ENCODE data around the gene ICAM4.

ICAM4 gene

GRCh38 chr19:10291554-10292205, 4.9 kb downstream of the ICAM4 start:
- no peak for DNase-seq (ENCODE audit: low read depth)

- DNase-seq (ENCODE audit: low read depth), result peak; percentile 60
Observed at GRCh38 chr19:10292206-10292788, 5.5 kb downstream of the ICAM4 start.

- no peak for DNase-seq (ENCODE audit: low read depth)
Observed at GRCh38 chr19:10292789-10293636, 6.3 kb downstream of the ICAM4 start.

- DNase-seq (ENCODE audit: low read depth), result no peak
Observed at GRCh38 chr19:10293637-10294367, 7.0 kb downstream of the ICAM4 start.

- DNase-seq (ENCODE audit: low read depth), result no peak
Observed at GRCh38 chr19:10294368-10294697, 7.6 kb downstream of the ICAM4 start.

- no peak for DNase-seq (ENCODE audit: low read depth)
Observed at GRCh38 chr19:10295305-10295846, 8.6 kb downstream of the ICAM4 start.

GRCh38 chr19:10295847-10296591, 9.3 kb downstream of the ICAM4 start:
- no peak for DNase-seq (ENCODE audit: low read depth)

- no peak for DNase-seq (ENCODE audit: low read depth)
Observed at GRCh38 chr19:10299545-10300458, 13.0 kb downstream of the ICAM4 start.

- DNase-seq (ENCODE audit: low read depth), result no peak
Observed at GRCh38 chr19:10305139-10305806, 18.5 kb downstream of the ICAM4 start.

- DNase-seq (ENCODE audit: low read depth), result no peak
Observed at GRCh38 chr19:10306327-10306726, 19.6 kb downstream of the ICAM4 start.

GRCh38 chr19:10309423-10309822, 22.7 kb downstream of the ICAM4 start, which contains the start of gene ZGLP1:
ZGLP1 (minus strand) TSS chr19:10309815.
- no peak for DNase-seq (ENCODE audit: low read depth)

GRCh38 chr19:10315335-10316214, 28.8 kb downstream of the ICAM4 start, which contains the start of gene FDX2:
FDX2 (minus strand) TSS chr19:10316015; CDS start chr19:10315996, 19 bp downstream.
- DNase-seq (ENCODE audit: low read depth), result peak; percentile 70

GRCh38 chr19:10316229-10317044, 29.7 kb downstream of the ICAM4 start:
- DNase-seq (ENCODE audit: low read depth), result no peak

GRCh38 chr19:10317045-10317856, 30.5 kb downstream of the ICAM4 start:
- DNase-seq (ENCODE audit: low read depth), result no peak

- no peak for DNase-seq (ENCODE audit: low read depth)
Observed at GRCh38 chr19:10317857-10318462, 31.2 kb downstream of the ICAM4 start.
